HEK293 (cell line): ENCODE measurements around the gene DOK3.

Source experiments
- TF ChIP-seq, protein P1 (sequence below): fragments of 450-650 bp; formaldehyde crosslinking; IDR thresholded peaks from 2 replicates; pipeline ENCODE4 v1.5.1; 2016; ENCODE audit warnings: missing biosample characterization, missing genetic modification characterization
- TF ChIP-seq, protein P2 (sequence below): fragments of 450-650 bp; formaldehyde crosslinking; conservative IDR thresholded peaks from 2 replicates; pipeline ENCODE4 v1.5.1; 2016; ENCODE audit warnings: low read depth, missing biosample characterization, missing genetic modification characterization
- TF ChIP-seq, protein P3 (sequence below): fragments of 450-650 bp; formaldehyde crosslinking; IDR thresholded peaks from 2 replicates; pipeline ENCODE4 v1.5.1; 2016; ENCODE audit warnings: missing biosample characterization, missing genetic modification characterization, low read depth

DNA sequence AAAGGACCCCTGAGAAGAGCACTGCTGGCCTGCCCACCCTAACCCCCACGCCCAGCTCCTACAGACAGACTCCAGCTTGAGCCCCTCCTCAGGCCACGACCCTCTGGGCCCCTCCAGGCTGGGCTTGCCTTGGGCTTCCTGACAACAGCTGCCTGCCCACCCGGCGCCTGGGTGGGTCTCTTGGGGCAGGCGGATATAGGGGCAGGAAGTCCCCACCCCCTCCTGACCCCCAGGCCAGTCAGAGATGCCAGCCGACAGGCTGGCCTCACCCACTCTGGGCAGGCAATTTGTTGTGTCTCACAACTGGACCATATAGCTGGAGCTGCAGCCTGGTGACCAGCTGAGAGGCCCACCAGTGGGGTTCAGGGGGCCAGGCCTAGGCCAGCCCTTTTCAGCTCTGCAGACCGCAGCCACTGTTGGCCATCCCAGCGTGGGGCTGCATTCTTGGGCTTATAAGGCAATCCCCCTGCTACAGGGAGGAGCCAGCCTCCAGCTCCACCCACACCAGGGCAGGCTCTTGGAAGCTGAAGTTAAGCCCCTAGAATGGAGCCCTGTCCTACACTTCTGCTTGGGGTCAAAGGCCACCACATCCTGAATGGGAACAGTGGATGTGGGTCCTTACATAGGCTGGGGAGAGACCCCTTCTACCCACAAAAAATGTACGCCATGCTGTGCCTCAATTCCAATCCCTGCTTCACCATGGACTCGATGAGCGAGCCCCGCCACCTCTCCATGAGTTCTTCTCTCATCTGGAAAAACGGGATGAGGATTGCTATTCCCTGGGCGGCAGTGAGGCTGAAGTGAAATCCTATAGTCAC is 14.2 kb downstream of the DOK3 start:
- TF ChIP-seq, protein P1, sequence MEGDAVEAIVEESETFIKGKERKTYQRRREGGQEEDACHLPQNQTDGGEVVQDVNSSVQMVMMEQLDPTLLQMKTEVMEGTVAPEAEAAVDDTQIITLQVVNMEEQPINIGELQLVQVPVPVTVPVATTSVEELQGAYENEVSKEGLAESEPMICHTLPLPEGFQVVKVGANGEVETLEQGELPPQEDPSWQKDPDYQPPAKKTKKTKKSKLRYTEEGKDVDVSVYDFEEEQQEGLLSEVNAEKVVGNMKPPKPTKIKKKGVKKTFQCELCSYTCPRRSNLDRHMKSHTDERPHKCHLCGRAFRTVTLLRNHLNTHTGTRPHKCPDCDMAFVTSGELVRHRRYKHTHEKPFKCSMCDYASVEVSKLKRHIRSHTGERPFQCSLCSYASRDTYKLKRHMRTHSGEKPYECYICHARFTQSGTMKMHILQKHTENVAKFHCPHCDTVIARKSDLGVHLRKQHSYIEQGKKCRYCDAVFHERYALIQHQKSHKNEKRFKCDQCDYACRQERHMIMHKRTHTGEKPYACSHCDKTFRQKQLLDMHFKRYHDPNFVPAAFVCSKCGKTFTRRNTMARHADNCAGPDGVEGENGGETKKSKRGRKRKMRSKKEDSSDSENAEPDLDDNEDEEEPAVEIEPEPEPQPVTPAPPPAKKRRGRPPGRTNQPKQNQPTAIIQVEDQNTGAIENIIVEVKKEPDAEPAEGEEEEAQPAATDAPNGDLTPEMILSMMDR (tag by site-specific recombination): no peak
- TF ChIP-seq, protein P2, sequence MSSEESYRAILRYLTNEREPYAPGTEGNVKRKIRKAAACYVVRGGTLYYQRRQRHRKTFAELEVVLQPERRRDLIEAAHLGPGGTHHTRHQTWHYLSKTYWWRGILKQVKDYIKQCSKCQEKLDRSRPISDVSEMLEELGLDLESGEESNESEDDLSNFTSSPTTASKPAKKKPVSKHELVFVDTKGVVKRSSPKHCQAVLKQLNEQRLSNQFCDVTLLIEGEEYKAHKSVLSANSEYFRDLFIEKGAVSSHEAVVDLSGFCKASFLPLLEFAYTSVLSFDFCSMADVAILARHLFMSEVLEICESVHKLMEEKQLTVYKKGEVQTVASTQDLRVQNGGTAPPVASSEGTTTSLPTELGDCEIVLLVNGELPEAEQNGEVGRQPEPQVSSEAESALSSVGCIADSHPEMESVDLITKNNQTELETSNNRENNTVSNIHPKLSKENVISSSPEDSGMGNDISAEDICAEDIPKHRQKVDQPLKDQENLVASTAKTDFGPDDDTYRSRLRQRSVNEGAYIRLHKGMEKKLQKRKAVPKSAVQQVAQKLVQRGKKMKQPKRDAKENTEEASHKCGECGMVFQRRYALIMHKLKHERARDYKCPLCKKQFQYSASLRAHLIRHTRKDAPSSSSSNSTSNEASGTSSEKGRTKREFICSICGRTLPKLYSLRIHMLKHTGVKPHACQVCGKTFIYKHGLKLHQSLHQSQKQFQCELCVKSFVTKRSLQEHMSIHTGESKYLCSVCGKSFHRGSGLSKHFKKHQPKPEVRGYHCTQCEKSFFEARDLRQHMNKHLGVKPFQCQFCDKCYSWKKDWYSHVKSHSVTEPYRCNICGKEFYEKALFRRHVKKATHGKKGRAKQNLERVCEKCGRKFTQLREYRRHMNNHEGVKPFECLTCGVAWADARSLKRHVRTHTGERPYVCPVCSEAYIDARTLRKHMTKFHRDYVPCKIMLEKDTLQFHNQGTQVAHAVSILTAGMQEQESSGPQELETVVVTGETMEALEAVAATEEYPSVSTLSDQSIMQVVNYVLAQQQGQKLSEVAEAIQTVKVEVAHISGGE (tag by site-specific recombination): no peak
- TF ChIP-seq, protein P3, sequence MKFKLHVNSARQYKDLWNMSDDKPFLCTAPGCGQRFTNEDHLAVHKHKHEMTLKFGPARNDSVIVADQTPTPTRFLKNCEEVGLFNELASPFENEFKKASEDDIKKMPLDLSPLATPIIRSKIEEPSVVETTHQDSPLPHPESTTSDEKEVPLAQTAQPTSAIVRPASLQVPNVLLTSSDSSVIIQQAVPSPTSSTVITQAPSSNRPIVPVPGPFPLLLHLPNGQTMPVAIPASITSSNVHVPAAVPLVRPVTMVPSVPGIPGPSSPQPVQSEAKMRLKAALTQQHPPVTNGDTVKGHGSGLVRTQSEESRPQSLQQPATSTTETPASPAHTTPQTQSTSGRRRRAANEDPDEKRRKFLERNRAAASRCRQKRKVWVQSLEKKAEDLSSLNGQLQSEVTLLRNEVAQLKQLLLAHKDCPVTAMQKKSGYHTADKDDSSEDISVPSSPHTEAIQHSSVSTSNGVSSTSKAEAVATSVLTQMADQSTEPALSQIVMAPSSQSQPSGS (tag by site-specific recombination): no peak
